GM18508 (cell line): ENCODE measurements around the gene CDYL.

ENCODE experiments used
- ATAC-seq: cut with Tn5 transposase; IDR thresholded peaks from one replicate; pipeline ENCODE4 v1.9.1; 2021; ENCODE audit warnings: moderate number of reproducible peaks; ENCODE audit not compliant: insufficient read depth, unreplicated experiment

CDYL gene

DNA sequence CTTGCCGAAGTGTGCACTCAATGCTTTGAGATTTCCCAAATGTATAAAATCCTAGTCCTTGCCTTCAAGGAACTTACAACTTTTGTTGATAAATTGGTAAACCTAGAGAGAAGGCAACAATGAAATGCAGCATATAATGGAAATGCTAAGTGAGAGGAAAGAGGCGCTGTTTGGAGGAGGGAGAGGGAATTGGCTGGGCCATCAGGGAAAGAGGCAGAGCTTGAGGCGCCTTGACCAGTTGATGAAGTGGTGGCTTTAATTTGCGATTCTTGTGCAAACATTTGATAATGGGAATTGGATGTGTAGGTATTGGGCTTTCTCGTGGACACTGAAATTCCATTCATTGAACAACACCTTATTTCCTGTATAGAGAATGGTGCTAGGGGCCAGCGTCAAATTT, 1.9 kb upstream of the CDYL start:
- ATAC-seq: no peak

DNA sequence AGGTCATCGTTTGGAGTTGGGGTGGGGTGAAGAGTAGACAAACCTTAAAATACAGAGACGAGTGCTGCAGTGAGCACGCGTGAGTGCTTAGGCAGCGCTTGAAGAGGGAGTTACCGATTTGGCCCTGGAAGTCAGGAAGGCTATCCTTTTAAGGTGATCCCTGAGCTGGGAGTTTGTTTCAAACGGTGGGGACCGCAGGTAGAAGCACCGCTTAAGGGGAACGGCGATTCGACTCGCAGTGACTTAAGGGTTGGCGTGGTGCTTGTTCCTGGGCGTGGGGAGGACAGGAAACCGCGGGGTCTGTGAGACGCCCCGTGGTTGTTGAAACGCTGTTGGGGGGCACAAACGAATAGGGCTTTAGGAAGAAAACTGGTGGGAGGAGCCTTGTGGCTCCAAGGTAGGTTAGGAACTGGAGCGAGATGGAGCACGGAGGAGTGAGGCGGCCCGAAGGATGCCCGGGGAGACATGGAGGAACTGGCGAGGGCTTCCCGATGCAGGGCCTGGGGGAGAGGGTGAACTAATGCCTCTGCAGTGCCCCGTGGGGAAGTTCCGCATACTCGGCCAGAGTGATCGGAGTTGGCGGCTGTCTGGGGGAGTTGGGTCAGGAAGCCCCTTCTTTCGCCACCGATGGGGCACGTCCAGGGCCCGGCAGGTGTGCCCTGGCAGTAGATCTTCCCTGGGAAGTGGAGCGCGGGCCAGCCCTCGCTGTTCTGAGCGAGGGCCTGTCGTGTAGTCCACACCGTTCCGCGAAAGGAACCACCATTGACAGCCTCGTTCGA, 1.3 kb upstream of the CDYL start:
- no peak for ATAC-seq

DNA sequence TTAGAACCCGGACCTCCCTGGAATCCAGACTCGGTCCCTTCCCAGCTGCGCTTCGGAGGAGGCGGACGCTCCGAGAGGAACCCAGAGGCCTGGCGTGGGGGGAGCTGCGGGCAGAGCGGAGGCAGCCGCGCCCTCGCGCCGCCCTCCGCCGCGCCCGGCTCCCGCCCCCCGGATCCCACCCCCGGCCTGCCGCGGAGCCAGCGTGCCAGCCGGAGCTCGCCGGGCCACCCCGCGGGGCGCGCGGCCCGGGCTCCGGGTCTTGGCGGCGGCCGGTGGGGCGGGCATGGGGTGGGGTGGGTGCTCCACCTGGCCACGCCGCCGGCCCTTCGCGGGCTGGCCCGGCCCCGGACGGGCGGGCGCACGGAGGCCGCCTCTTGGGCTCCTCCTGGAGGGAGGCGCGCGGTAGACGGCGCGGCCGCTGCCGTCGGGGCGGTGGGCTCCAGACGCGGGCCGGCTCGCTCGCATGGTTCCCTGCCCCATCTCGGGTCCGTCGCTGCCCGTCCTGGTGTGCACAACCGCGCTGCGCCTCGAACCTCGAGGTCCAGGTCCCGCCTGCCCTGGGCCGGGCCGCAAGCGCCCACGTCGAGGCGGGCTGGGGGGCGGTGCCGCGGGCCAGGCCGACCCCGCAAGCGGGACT, 592 bp upstream of the CDYL start:
- ATAC-seq: no peak

DNA sequence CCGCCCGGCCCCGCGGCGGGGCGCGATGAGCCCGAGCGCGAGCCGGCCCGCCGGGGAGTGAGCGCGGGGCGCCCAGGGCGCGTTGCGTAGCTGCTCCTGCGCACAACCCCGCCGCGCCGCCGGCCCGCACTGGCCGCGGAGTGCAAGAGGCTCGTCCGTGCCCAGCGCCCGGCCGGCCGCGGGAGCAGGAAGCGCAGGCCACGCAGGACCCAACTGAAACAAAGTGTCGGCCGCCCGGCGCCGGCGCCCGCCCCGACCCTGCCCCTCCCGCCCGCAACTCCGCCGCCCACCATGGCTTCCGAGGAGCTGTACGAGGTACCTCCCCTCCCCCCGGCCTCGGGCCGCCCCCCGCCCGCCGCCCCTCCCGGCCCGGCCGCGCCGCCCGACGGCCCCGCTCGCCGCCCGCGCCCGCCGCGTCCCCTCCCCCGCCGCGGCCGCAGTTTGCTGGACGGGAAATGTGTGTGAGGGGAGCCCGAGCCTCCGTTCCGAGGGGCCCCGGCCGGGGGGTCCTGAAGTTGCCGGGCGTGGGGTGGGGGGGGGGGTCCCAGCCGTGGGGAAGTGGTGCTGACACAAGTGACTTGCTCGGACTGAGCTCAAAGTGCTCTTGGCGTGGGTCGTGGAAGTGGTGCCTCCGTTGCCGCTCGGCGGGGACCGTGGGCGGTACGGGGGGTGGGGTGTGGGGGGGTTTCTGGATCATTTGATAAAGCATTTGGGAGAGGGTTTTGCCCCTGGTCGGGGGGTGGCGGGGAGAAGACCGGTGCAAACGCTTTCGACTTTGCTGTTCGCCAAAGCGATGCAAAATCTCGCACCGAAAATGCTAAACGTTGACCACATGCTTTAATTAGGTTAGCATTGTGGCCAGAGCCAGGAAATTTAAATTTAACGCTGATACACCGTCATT, 539 bp downstream of the CDYL start:
- no peak for ATAC-seq

DNA sequence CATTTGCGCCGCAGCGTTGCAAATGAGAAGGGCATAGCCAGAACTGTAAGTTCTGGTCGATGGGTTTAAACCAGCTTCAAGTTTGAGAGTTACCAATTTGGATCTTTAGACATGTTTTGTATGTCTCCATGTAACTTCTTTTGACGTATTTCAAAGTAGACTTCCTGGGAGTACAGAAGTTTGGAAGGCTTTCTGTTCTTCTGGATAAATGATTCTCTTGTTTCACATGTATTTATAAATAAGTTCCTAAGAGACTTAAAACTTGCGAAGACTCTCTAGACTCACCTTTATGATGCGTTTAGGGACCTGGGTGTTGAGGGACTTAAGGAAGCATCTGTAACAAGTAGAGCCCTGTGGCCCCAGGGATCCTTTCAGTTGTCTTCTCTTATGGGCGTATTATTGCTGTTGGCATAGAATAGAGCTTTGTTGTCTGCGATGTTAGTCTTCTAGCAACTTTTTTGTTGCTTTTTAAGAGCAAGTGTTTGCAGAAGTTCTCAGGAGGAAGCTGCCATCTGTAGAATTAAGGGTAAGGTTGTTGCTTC, 1.3 kb downstream of the CDYL start:
- no peak for ATAC-seq

DNA sequence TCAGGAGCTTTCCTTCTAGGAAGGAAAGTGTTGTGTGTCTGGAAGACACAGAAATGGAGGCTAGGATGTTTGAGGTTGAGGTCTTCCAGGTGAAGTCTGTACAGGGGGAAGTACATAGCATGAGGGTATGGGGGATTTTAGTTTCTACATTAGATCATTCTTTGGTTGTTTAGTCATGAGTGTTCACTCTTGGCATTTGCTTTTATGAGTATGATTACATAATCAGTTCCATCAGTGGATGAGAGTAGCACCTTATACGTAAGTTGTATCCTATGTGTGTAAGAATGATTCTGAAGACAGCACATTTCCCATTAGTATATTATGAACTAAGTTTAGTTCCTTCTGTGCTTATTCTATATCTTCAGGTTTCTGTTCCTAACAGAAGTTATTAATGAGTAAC, 1.9 kb downstream of the CDYL start:
- ATAC-seq: peak; percentile 27

DNA sequence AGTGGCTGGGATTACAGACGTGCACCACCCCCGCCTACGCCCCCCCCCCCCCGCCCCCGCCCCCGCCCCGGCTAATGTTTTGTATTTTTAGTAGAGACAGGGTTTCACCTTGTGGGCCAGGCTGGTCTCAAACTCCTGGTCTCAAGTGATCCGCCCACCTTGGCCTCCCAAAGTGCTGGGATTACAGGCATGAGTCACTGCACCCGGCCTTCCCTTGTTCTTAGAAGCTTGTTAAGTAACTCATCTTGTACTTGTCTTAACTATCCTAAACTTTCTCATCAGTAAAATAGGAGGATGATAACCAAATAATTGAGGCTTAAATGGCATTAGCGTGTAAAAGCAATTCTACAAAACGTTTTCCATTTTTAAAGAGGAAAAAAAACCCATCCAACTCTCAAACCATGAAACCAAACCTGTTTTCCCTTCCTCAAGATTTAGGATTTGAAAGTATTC, 4.2 kb downstream of the CDYL start:
- no peak for ATAC-seq

DNA sequence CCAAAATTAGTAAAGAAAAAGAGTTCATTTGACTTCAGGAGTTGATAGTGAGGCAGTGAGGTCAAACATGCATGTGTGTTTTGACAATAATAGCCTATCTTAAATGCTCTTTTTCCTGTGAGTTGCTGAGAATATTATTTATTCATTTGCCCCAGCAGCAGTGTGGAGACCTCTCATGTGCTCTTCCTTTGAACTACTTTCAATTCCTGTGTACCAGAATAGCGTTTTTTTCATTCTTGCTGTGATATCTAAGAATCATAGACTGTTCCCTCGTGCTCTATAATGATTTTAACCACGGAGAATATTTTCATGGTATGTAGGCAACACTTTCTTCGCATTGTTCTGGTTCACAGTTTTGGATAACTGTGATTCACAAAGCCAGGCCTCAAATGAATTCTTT, 5.2 kb downstream of the CDYL start:
- no peak for ATAC-seq

DNA sequence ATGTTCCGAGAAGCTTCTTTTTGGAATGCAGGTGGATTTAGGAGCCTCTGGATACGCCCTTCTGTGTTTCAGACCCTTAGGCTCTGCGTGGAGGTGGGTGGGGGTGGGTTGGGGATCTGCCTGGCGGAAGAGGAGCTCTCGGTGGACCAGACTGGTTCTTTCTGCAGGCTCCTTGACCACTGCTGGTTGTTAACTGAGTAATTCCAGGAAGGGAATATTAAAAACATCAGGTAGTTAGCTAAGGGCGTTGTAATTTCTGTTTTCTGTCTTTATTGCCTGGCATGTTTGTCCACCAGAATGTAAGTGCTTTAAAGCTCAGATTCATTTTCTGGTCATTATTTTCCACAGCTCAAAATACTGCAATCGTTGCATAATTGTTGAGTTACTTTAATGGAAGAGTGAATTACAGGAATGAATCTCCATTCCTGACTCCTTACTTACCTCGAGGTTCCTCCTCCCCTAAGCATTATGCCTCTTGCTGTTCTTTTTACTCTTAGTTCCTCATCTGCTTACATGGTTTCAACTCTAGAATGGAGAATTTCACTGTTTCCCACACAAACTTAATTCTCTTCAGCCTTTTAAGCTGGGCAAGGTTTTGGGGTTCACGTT, 5.9 kb downstream of the CDYL start:
- ATAC-seq: no peak

DNA sequence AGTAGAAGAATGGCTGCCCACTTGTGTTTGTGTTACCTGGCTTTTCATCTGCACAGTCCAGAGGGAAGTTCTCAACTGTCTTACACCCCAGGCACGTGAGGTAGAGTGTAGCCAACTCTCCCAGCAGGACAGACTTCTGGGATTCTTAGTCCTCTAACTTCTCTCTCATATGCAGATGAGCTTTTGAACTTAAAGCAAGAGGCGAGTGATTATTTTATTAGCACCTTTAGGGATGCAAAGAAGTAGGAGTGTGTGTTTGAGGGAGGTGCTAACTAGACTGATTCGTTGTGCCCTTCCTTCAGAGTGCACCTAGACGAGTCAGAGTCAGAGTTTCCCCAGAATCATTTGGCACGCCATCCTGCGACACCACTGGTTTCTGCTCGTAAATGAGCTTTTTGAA, 10.8 kb downstream of the CDYL start:
- ATAC-seq: no peak

DNA sequence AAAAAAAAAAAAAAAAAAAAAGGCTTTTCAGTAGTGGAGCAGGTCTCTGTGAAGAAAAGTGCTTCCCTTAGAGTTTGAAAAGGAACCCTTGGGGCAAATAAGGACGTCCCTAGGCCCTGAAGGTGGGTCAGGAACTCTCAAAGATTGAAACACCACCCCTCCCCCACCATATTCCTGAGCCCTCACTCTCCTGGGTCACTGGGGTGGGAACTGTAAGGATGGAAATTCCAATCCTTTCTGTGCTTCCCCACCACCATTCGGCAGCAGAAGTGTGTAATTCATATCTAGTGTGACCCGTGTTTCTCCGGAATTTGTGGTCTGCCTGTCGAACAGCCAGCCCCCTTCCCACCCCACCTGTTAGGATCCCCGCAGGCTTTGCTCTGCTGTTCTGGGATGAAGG, 12.3 kb downstream of the CDYL start:
- ATAC-seq: no peak

DNA sequence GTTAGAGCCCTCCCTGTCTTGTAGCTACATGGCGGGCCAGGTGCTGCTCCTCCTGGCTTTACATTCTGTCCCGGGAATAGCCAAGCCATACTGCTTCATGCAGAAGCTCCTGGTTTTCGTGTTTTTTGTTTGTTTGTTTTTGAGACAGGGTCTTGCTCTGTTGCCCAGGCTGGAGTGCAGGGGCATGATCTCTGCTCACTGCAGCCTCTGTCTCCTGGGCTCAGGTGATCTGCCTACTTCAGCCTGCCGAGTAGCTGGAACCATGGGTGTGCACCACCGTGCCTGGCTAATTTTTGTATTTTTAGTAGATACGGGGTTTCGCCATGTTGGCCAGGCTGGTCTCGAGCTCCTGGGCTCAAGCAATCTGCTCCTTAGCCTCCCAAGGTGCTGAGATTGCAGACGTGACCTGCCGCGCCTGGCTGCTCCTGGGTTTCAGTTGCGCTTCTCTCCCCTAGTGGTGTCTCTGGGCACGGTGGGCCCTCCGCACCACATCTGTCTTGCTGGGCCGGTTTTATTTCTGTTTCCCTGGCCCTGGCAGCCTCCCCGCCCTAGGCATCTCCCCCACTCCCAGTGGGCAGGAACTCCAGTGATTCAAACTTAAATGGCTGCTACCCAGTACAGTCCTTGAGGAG, 12.9 kb downstream of the CDYL start:
- peak; percentile 69 for ATAC-seq

DNA sequence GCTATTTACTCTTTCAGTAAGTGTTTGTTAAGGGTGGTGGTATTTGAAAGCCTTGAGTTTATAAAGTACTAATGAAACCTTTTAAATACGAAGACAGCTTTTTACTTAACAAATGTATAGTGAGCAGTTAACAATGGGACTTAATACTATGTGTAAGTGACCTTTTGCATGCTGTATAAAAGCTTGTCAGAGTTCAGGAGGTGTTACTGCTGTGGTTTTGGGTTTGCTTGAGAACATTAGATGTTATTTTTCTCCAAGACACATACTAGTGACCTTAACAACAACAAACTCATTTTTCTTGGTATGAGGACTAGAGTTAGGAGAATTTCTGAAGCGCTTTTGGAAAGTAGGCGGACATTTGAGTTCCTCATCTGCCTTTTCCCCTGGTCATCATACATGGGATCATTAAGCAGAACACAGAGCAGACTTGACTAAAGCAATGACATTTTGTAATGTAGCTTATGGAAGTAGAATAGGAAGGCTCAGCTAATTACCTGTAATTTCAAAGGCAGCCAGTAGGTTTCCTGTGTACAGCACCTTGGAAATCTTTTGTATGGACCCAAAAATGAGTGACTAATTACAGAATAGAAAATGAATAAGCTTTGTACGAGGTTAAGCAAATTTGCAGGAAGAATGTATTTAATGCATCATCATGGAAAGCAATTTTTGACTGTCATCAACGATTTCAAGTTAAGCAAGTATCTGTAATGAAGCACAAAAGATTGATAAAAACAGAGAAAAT, 14.1 kb downstream of the CDYL start:
- ATAC-seq: no peak

DNA sequence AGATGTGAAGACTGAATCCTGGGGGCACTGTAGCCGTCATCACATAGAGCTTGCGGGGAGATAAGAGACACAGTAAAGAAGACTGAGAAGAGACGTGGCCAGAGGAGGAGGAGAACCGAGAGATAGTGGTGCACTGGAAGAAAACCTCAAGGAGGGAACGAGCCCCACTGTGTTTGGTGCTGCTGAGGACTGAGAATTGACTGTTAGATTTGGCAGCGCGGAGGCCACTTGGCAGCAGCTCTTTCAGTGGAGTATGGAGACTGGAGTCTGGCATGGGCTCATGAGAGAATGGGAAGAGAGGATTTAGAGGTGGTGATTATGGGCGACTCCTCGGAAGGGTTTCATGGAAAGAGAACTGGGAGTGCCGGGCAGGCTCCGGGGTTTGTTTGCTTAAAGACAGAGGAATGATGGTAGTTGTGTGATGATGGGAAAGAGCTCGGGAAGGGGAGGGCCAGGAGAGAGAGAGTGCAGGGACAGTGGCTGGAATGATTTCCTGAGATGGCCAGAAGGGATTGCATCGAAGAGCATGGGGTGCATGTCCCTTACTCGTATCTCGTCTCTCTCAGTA, 18.0 kb downstream of the CDYL start:
- ATAC-seq: no peak

DNA sequence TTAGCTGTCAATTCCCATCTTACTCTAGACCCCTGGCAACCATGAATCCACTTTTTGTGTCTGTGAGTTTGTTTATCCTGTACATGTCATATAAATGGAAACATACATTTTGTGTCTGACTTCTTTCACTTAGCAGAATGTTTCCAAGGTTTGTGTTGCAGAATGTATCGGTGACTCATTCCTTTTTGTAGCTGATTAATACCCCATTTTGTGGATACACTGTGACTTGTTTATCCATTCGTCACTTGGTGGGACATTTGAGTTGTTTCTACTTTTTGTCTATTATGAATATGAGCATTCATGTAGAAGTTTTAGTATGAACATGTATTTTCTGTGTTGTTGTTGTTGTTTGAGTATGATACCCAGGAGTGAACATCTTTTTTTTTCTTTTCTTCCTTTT, 21.4 kb downstream of the CDYL start:
- no peak for ATAC-seq

DNA sequence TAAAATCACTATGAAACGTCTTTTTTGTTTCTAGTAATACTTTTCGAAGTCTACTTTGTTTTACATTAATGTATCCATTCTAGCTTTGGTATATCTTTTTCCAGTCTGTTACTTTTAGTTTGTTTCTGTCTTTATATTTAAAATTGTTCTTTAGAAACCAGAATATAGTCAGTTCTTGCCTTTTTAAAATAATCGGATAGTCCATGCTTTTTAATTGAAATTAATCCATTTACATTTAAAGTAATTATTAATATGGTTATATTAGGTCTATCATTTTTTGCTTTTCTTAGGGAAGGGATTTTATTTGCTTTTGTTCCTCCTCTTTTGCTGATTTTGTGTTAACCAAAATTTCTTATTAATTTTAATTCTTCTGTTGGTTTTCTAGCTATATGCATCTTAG, 23.7 kb downstream of the CDYL start:
- no peak for ATAC-seq

DNA sequence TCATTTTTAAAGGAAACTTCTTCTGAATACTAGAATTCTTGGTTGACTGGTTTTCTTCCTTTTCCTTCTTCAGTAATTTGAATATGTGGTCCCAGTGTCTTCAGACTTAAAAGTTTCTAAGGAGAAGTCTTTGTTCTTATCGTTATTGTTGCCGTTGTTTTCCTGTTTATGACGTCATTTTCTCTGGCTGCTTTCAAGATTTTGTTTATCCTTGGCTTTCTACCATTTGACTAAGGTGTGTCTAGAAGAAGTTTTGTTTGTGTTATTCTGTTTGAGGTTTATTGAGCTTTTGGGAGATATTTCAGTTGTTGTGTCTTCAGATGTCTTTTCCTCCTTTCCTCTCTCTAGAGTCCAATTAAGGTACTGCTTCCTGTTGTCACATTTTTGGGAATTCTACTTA, 24.5 kb downstream of the CDYL start:
- no peak for ATAC-seq

DNA sequence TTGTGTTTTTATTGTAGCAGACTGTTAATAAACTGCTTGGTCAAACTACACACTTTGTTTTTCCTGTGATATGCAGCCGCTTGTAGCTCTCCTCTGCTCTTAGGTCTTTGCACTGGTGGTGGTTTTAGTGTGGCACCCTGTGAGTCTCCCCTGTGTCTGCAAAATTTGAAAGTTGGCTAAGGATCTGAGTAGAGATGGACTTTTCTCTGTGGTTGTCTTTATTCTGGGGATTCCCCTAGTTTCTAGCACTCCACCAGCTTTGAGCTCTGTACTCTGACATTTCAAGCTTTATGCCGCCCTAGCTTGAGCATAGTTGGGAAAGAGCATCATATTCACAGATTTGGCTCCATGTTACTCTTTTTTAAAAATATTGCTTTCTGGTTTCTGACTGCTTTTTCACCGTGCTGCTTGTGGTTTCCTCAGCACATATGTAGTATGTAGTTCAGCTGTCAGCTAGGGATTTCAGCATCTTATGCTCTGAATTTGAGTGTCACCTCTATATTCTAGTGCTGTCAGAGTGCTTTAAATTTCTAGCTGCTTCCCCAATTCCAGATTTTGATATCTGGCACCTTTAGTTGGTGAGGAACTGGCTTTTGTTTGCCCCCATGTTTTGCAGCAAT, 25.4 kb downstream of the CDYL start:
- peak; percentile 47 for ATAC-seq
